ENCODE results near the gene TRIM24. TPM values are rescaled to one million over a fixed set of nuclear protein-coding genes. Genes with fewer than 3 reads are reported as not detected.

Gene TRIM24
- total and polyA plus RNA-seq, 3 donors from 2014 or later = 38.7 to 63.2 (median 55.9) TPM

DNA sequence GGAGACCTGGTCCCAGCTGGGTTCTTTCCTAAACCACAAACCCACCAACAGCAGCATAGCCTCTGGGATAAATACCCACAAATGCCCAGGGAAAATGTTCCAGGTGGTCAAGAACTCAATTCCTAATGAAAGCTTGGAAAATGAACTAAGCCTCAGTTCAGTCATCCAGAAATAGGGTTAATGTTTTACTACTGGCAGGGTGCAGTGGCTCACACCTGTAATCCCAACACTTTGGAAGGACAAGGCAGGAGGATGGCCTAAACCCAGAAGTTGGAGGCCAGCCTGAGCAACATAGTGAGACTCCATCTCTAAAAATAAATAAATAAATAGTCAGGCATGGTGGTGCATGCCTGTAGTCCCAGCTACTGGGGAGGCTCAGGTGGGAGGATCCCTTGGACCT is 158.9 kb downstream of the TRIM24 start:
- no peak for TF ChIP-seq POLR2A (IDR thresholded peaks at IDR 0.05)
- TF ChIP-seq, protein P1, sequence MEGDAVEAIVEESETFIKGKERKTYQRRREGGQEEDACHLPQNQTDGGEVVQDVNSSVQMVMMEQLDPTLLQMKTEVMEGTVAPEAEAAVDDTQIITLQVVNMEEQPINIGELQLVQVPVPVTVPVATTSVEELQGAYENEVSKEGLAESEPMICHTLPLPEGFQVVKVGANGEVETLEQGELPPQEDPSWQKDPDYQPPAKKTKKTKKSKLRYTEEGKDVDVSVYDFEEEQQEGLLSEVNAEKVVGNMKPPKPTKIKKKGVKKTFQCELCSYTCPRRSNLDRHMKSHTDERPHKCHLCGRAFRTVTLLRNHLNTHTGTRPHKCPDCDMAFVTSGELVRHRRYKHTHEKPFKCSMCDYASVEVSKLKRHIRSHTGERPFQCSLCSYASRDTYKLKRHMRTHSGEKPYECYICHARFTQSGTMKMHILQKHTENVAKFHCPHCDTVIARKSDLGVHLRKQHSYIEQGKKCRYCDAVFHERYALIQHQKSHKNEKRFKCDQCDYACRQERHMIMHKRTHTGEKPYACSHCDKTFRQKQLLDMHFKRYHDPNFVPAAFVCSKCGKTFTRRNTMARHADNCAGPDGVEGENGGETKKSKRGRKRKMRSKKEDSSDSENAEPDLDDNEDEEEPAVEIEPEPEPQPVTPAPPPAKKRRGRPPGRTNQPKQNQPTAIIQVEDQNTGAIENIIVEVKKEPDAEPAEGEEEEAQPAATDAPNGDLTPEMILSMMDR (IDR thresholded peaks at IDR 0.05) = no peak
- H3K27ac ChIP-seq = no peak overlapping the region
- DNase-seq = no peak
- H3K36me3 ChIP-seq (ENCODE audit: low read depth, missing control alignments) = no peaks in the 10 kb centered on the region
- no peaks in the 10 kb centered on the region for H3K27me3 ChIP-seq
- H3K4me3 ChIP-seq = no peak overlapping the region
- no peaks in the 10 kb centered on the region for H3K4me1 ChIP-seq
- no peaks in the 10 kb centered on the region for H3K9me3 ChIP-seq
- intact Hi-C loops (cut with DNase I; ENCODE audit: low total_unique reads) = no loop called here

GRCh38 chr7:138622841-138623240 is 162.8 kb downstream of the TRIM24 start:
- H3K27me3 ChIP-seq = no peaks in the 10 kb centered on the region
- WGBS, 2 donors = 85 to 100% methylated on average over 1 of the region's 1 CpG
- intact Hi-C loops (cut with DNase I; ENCODE audit: low total_unique reads) = no loop called here

DNA sequence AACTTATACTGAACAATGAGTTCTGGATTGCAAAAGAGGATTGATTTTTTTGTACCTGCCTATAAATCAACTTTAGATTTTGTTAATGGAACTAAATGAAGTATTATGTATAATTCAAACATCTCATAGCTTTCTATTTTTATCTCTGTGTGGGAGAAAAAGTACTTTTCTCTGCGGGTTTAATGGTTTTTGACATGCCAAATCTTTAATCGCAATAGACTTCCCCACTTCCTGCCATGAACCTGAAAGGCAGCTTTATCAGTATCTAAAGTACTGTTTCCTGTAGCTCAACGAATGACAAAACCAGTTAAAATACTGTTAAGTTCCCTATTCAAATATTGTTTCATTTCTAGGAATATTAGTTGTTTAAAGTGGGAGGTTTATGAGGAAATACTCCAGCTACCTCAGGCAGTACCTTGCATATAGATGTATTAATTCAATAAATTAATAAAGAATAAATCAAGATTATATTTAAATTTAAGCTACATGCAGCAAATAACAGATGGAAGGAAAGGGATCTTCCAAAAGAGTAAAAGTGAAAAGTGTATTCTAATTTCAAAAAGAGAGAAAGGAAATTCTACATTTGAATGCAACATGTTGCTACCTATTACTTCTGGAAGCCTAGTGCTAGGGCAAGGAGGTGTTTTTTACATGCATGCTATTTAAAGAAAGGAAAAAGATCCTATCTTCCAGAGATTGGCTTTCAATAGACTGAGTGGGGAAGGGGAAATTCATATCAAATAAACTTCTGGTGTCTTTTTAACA is 165.2 kb downstream of the TRIM24 start:
- intact Hi-C loops (cut with DNase I; ENCODE audit: low total_unique reads) = no loop called here
- no peak overlapping the region for H3K4me3 ChIP-seq
- 20 to 24% methylated on average over 3 of the region's 3 CpGs for WGBS, 2 donors
- no peaks in the 10 kb centered on the region for H3K27me3 ChIP-seq
- H3K4me1 ChIP-seq = no peaks in the 10 kb centered on the region
- DNase-seq = no peak
- no peaks in the 10 kb centered on the region for H3K36me3 ChIP-seq (ENCODE audit: low read depth, missing control alignments)
- no peaks in the 10 kb centered on the region for H3K9me3 ChIP-seq
- TF ChIP-seq POLR2A (IDR thresholded peaks at IDR 0.05) = no peak
- TF ChIP-seq, protein P1 (IDR thresholded peaks at IDR 0.05) = no peak
- no peak overlapping the region for H3K27ac ChIP-seq

More at GRCh38 chr7:138622841-138623240, 162.8 kb downstream of the TRIM24 start:
- Histone ChIP-seq H3K27ac (no peak overlapping the region), H3K36me3 (ENCODE audit: low read depth, missing control alignments) (no peaks in the 10 kb centered on the region), H3K4me3 (no peak overlapping the region), H3K4me1 (no peaks in the 10 kb centered on the region), H3K9me3 (no peaks in the 10 kb centered on the region)
- no peak for DNase-seq
- no peak for TF ChIP-seq POLR2A (IDR thresholded peaks at IDR 0.05)
- TF ChIP-seq, protein P1 (IDR thresholded peaks at IDR 0.05) = no peak

DNA sequence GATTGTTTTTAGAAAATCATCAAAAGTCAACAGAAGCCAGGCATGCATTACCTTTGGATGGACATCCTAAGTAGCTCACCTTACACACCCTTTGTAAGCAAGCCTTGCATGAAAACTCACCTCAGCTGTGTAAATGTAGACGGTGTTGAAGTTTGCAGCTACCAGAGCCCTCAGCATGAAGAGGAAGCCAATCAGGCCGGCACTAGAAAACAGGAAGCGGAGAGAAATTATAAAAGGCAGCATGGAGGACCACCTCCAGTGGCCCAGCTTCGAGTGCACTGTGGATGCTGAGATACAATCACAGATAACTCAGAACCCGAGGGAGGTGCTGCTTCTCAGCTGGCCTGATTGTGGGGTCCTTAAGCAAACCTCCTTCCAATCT is 165.8 kb downstream of the TRIM24 start:
- H3K27me3 ChIP-seq = no peaks in the 10 kb centered on the region
- no peak for DNase-seq
- intact Hi-C loops (cut with DNase I; ENCODE audit: low total_unique reads) = no loop called here
- no peaks in the 10 kb centered on the region for H3K36me3 ChIP-seq (ENCODE audit: low read depth, missing control alignments)
- TF ChIP-seq, protein P1 (IDR thresholded peaks at IDR 0.05) = no peak
- no peak for TF ChIP-seq POLR2A (IDR thresholded peaks at IDR 0.05)
- no peaks in the 10 kb centered on the region for H3K9me3 ChIP-seq
- no peak overlapping the region for H3K4me3 ChIP-seq
- no peak overlapping the region for H3K27ac ChIP-seq
- 77 to 79% methylated on average over 5 of the region's 5 CpGs for WGBS, 2 donors
- no peaks in the 10 kb centered on the region for H3K4me1 ChIP-seq

GRCh38 chr7:138626846-138627245 is 166.8 kb downstream of the TRIM24 start:
- Histone ChIP-seq H3K4me3 (no peak overlapping the region), H3K4me1 (no peaks in the 10 kb centered on the region), H3K36me3 (ENCODE audit: low read depth, missing control alignments) (no peaks in the 10 kb centered on the region), H3K27ac (no peak overlapping the region), H3K27me3 (no peaks in the 10 kb centered on the region), H3K9me3 (no peaks in the 10 kb centered on the region)
- no peak for DNase-seq
- WGBS, 2 donors = 67 to 77% methylated on average over 2 of the region's 2 CpGs
- intact Hi-C loops (cut with DNase I; ENCODE audit: low total_unique reads) = no loop called here
- TF ChIP-seq POLR2A (IDR thresholded peaks at IDR 0.05) = no peak
- TF ChIP-seq, protein P1 (IDR thresholded peaks at IDR 0.05) = no peak

All from testis (tissue), 3 donors.